HepG2 (cell line): ENCODE results near the gene C1orf159. TPM values are rescaled to one million over a fixed set of nuclear protein-coding genes. Genes with fewer than 3 reads are reported as not detected.

Experiments used
- FIP1L1 ChIP-seq: fragments of 200-400 bp; formaldehyde crosslinking; IDR thresholded peaks from 2 replicates; pipeline ENCODE4 v1.6.1; 2018; ENCODE audit warnings: low read depth, mild to moderate bottlenecking, low read length, moderate library complexity, borderline replicate concordance; ENCODE audit not compliant: insufficient read depth
- FOSL1 ChIP-seq: sonication (generic); formaldehyde crosslinking; IDR thresholded peaks from 2 replicates; pipeline ENCODE4 v1.9.0; 2021; ENCODE audit warnings: missing genetic modification reagents, borderline replicate concordance
- GABPB1 ChIP-seq: IDR thresholded peaks from 2 replicates; pipeline ENCODE4 v1.6.1; 2016; ENCODE audit warnings: mild to moderate bottlenecking, missing genetic modification reagents, moderate library complexity, missing compliant biosample characterization
- HNRNPUL1 ChIP-seq: fragments of 200-400 bp; formaldehyde crosslinking; IDR thresholded peaks from 2 replicates; pipeline ENCODE4 v1.6.1; 2017; ENCODE audit warnings: low read depth, mild to moderate bottlenecking, low read length, moderate library complexity
- IKZF1 ChIP-seq: fragments of 450-650 bp; IDR thresholded peaks from 2 replicates; pipeline ENCODE4 v1.7.1; 2016
- MED1 ChIP-seq: sonication (generic); formaldehyde crosslinking; IDR thresholded peaks from 2 replicates; pipeline ENCODE4 v1.4.0; 2020; ENCODE audit warnings: missing genetic modification reagents
- RAD21 ChIP-seq: fragments of 450-650 bp; formaldehyde crosslinking; IDR thresholded peaks from 2 replicates; pipeline ENCODE4 v1.5.0; 2020; ENCODE audit warnings: mild to moderate bottlenecking
- SRSF1 ChIP-seq: fragments of 200-400 bp; formaldehyde crosslinking; optimal IDR thresholded peaks from 2 replicates; pipeline ENCODE3; 2017; ENCODE audit warnings: mild to moderate bottlenecking, low read depth, low read length, moderate library complexity
- TEAD2 ChIP-seq: sonication (generic); formaldehyde crosslinking; IDR thresholded peaks from 2 replicates; pipeline ENCODE4 v1.9.0; 2021; ENCODE audit warnings: missing genetic modification reagents
- TEAD3 ChIP-seq: optimal IDR thresholded peaks from 2 replicates; pipeline ENCODE3; 2016; ENCODE audit warnings: borderline replicate concordance
- ZNF10 ChIP-seq: sonication (generic); formaldehyde crosslinking; IDR thresholded peaks from 2 replicates; pipeline ENCODE4 v1.4.0; 2020; ENCODE audit warnings: mild to moderate bottlenecking, low read depth, missing genetic modification reagents, borderline replicate concordance
- ZNF12 ChIP-seq: sonication (generic); formaldehyde crosslinking; IDR thresholded peaks from 2 replicates; pipeline ENCODE4 v1.5.0; 2020; ENCODE audit warnings: missing genetic modification reagents
- ZNF143 ChIP-seq: sonication (generic); formaldehyde crosslinking; IDR thresholded peaks from 2 replicates; pipeline ENCODE4 v1.4.0; 2020; ENCODE audit warnings: missing genetic modification reagents
- ZNF207 ChIP-seq: fragments of 450-650 bp; IDR thresholded peaks from 2 replicates; pipeline ENCODE4 v1.6.1; 2016; ENCODE audit warnings: antibody characterized with exemption, borderline replicate concordance
- ZNF264 ChIP-seq: sonication (generic); formaldehyde crosslinking; IDR thresholded peaks from 2 replicates; pipeline ENCODE4 v1.4.0; 2020; ENCODE audit warnings: missing genetic modification reagents
- ZNF335 ChIP-seq: sonication (generic); formaldehyde crosslinking; IDR thresholded peaks from 2 replicates; pipeline ENCODE4 v1.4.0; 2020; ENCODE audit warnings: missing genetic modification reagents
- ZNF644 ChIP-seq: IDR thresholded peaks from 2 replicates; pipeline ENCODE4 v1.6.1; 2016; ENCODE audit warnings: low read depth
- polyA plus RNA-seq, 8 experiments: library from polyadenylated mRNA; depleted of rRNA in 3 of 8; stranded (reverse) in 7 of 8; unstranded in 1 of 8; fragments of >200 nt; fragmentation: Illumina TruSeq in 4 of 8; extraction: Trizol in 4 of 8; gene quantifications; 2 replicates each; pipeline versions ENCODE4 v1.2.1 to v1.2.3, GENCODE V29; 2011 to 2016; ENCODE audit warnings: low read depth in 4 of 8, missing spikeins in 1 of 8, mixed read lengths in 1 of 8; ENCODE audit not compliant: insufficient read depth in 1 of 8
- total RNA-seq, 5 experiments: library from RNA; depleted of rRNA; stranded (reverse); fragments of >200 nt; fragmentation: Illumina TruSeq; extraction: Trizol; gene quantifications; 2 replicates each; pipeline ENCODE4 v1.2.3, GENCODE V29; 2016; ENCODE audit warnings: low read depth in 1 of 5
- TF ChIP-seq, protein P1 (sequence below): sonication (generic); formaldehyde crosslinking; IDR thresholded peaks from 2 replicates; pipeline ENCODE4 v1.8.0; 2023; ENCODE audit warnings: mild to moderate bottlenecking, missing genetic modification reagents
- TF ChIP-seq, protein P2 (sequence below): sonication (generic); formaldehyde crosslinking; IDR thresholded peaks from 2 replicates; pipeline ENCODE4 v1.8.1; 2023; ENCODE audit warnings: mild to moderate bottlenecking, missing genetic modification reagents
- TF ChIP-seq, protein P3 (sequence below): IDR thresholded peaks from 2 replicates; pipeline ENCODE4 v1.6.1; 2018; ENCODE audit warnings: missing genetic modification reagents
- TF ChIP-seq, protein P4 (sequence below): sonication (generic); formaldehyde crosslinking; IDR thresholded peaks from 2 replicates; pipeline ENCODE4 v1.9.0; 2021; ENCODE audit warnings: missing genetic modification reagents, mild to moderate bottlenecking, borderline replicate concordance

The C1orf159 gene
- total and polyA plus RNA-seq, 2 of the 13 experiments (the other 11 are each of a cell fraction or from before 2014, with no cell fraction given) = 3.8 to 6.7 TPM

- no peak for TF ChIP-seq ZNF207
- TF ChIP-seq IKZF1 = no peak
- TF ChIP-seq ZNF264 (CRISPR knock-in tag) = no peak
- TF ChIP-seq, protein P1, sequence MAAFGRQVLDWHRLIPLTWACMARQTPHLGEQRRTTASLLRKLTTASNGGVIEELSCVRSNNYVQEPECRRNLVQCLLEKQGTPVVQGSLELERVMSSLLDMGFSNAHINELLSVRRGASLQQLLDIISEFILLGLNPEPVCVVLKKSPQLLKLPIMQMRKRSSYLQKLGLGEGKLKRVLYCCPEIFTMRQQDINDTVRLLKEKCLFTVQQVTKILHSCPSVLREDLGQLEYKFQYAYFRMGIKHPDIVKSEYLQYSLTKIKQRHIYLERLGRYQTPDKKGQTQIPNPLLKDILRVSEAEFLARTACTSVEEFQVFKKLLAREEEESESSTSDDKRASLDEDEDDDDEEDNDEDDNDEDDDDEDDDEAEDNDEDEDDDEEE (CRISPR knock-in tag) = no peak
- TF ChIP-seq ZNF335 (CRISPR knock-in tag) = no peak
- TF ChIP-seq, protein P2, sequence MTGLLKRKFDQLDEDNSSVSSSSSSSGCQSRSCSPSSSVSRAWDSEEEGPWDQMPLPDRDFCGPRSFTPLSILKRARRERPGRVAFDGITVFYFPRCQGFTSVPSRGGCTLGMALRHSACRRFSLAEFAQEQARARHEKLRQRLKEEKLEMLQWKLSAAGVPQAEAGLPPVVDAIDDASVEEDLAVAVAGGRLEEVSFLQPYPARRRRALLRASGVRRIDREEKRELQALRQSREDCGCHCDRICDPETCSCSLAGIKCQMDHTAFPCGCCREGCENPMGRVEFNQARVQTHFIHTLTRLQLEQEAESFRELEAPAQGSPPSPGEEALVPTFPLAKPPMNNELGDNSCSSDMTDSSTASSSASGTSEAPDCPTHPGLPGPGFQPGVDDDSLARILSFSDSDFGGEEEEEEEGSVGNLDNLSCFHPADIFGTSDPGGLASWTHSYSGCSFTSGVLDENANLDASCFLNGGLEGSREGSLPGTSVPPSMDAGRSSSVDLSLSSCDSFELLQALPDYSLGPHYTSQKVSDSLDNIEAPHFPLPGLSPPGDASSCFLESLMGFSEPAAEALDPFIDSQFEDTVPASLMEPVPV (CRISPR knock-in tag) = peak; percentile 68; the same call in 1 of the 2 replicates
- TF ChIP-seq HNRNPUL1 = no peak
- peak; percentile 55 for TF ChIP-seq MED1
- TF ChIP-seq ZNF12 = no peak
- TF ChIP-seq TEAD2 (CRISPR knock-in tag) = no peak
- peak; percentile 83 for TF ChIP-seq GABPB1 (CRISPR knock-in tag)
- TF ChIP-seq RAD21 (CRISPR knock-in tag) = peak; percentile 93
- TF ChIP-seq SRSF1 = no peak
- no peak for TF ChIP-seq FIP1L1
- TF ChIP-seq ZNF10 (CRISPR knock-in tag) = no peak
- TF ChIP-seq, protein P3, sequence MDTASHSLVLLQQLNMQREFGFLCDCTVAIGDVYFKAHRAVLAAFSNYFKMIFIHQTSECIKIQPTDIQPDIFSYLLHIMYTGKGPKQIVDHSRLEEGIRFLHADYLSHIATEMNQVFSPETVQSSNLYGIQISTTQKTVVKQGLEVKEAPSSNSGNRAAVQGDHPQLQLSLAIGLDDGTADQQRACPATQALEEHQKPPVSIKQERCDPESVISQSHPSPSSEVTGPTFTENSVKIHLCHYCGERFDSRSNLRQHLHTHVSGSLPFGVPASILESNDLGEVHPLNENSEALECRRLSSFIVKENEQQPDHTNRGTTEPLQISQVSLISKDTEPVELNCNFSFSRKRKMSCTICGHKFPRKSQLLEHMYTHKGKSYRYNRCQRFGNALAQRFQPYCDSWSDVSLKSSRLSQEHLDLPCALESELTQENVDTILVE (CRISPR knock-in tag) = no peak
- peak; percentile 58; the same call in 1 of the 2 replicates for TF ChIP-seq FOSL1 (CRISPR knock-in tag)
- TF ChIP-seq ZNF143 (CRISPR knock-in tag) = no peak
- TF ChIP-seq, protein P4, sequence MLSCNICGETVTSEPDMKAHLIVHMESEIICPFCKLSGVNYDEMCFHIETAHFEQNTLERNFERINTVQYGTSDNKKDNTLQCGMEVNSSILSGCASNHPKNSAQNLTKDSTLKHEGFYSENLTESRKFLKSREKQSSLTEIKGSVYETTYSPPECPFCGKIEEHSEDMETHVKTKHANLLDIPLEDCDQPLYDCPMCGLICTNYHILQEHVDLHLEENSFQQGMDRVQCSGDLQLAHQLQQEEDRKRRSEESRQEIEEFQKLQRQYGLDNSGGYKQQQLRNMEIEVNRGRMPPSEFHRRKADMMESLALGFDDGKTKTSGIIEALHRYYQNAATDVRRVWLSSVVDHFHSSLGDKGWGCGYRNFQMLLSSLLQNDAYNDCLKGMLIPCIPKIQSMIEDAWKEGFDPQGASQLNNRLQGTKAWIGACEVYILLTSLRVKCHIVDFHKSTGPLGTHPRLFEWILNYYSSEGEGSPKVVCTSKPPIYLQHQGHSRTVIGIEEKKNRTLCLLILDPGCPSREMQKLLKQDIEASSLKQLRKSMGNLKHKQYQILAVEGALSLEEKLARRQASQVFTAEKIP = no peak
- TF ChIP-seq TEAD3 (CRISPR knock-in tag) = no peak
- TF ChIP-seq ZNF644 (CRISPR knock-in tag) = no peak
These were observed 51.7 kb downstream of the C1orf159 start (continued) for GRCh38 chr1:1063945-1064831.
